Measurements from ENCODE around the gene HLA-C.
A peak's percentile ranks its signal among the peaks of the same experiment; 100 is the strongest.
"Not testable (repeated sequence)": the region's sequence is repeated elsewhere in the genome, so short reads cannot be mapped to it uniquely, and the experiment has no call there.

The HLA-C gene

GRCh38 chr6:31271641-31272357 is at the start of gene HLA-C:
TSS of gene HLA-C (minus strand) at chr6:31272092. CDS start at chr6:31272071, 21 bp downstream.
- peak; percentile 77 to 87 (median 83) for DNase-seq (ENCODE audit: low read depth in 2 of 3, low spot score in 1 of 3)

DNA sequence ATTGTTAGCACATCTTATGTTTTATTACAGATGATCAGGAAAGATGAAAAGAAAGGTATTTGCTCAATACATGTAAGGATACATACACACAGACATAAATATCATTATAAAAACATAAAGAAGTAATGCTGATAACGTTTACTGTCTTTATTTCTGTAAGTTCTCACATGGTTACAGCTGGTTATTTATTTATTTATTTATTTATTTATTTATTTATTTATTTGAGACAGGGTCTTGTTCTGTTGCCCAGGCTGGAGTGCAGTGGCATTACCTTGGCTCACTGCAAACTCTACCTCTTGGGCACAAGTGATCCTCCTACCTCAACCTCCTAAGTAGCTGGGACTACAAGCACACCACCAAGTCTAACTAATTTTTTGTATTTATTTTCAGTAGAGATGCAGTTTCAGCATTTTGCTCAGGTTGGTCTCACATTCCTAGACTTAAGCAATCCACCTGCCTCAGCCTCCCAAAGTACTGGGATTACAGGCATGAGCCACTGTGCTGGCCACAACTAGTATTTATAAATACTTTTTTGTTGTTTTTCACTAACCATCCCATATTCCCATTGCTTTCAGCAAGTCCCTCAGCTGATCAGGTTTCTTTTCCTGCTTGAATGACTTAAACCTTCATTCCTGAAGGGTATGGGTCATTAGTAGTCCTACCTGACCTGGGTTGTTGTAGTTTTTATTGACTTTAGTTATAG is 49.3 kb upstream of the HLA-C start:
- no peak for DNase-seq (ENCODE audit: low read depth in 2 of 3, low spot score in 1 of 3)

- no peak for DNase-seq (ENCODE audit: low read depth in 2 of 3, low spot score in 1 of 3)
Measured at GRCh38 chr6:31317036-31317435, 45.1 kb upstream of the HLA-C start.

GRCh38 chr6:31309641-31310040 is 37.7 kb upstream of the HLA-C start:
- no peak for DNase-seq (ENCODE audit: low read depth in 2 of 3, low spot score in 1 of 3)

DNA sequence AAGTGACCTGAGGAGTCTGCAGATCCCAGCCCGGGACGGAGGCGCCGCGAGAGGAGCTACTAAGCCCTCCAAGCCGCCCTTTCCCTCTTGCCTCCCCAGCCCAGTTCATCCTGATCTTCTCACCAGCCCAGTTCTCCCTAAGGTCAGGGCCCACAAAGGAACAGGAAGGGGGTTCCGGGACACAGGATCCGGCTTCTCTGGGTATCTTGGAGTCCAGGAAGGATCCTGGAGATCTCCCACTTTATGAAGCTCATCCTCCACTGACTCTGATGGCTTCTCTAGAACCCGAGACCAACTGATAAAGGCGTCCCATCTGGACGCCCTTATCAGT is 36.9 kb upstream of the HLA-C start:
- no peak for DNase-seq (ENCODE audit: low read depth in 2 of 3, low spot score in 1 of 3)

- DNase-seq (ENCODE audit: low read depth in 2 of 3, low spot score in 1 of 3) = peak; percentile 45 to 68 (median 47)
Measured at GRCh38 chr6:31308050-31308844, 36.4 kb upstream of the HLA-C start.

GRCh38 chr6:31307669-31308049 is 35.8 kb upstream of the HLA-C start:
- no peak for DNase-seq (ENCODE audit: low read depth in 2 of 3, low spot score in 1 of 3)

- DNase-seq (ENCODE audit: low read depth in 2 of 3, low spot score in 1 of 3) = no peak
Measured at GRCh38 chr6:31305703-31306219, 33.9 kb upstream of the HLA-C start.

DNA sequence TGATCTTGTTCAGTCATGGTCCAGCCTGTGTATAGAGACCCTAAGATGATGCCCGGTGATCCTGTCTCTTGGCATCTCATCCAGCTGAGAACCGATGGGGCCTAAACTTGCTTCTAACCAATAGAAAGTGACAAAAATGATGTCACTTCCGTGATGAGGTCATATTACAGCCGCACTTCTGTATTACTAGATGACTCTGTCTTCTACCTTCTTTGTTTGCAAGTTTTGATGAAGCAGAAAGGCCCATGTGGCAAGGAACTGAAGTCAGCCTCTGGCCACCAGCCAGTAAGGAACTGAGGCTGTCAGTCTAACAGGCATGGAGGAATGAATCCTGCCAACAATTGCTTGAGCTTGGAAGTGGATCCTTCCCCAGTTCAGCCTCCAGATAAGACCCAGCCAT is 32.8 kb upstream of the HLA-C start:
- no peak for DNase-seq (ENCODE audit: low read depth in 2 of 3, low spot score in 1 of 3)

- DNase-seq (ENCODE audit: low read depth in 2 of 3, low spot score in 1 of 3) = no peak
Measured at GRCh38 chr6:31300797-31301196, 28.9 kb upstream of the HLA-C start.

DNA sequence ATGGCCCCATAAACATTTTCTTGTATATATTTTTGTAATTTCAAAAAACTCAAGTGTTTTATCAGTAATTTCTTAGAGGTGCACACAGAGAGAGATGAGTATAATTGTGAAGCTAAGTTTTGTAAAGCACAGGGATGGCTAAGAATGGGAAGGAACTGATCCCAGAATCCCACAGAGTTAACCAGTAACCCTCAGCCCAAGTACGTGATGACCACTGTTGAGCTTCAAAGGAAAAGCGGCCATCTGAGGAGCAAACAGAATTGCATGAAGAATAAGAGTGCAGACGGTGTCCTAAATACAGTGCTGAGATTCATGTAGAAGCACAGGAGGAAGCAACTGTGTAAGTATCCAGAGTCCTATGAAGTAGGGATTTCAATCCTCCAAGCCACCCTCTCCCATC is 28.1 kb upstream of the HLA-C start:
- no peak for DNase-seq (ENCODE audit: low read depth in 2 of 3, low spot score in 1 of 3)

GRCh38 chr6:31299511-31299910 is 27.6 kb upstream of the HLA-C start:
- no peak for DNase-seq (ENCODE audit: low read depth in 2 of 3, low spot score in 1 of 3)

- no peak for DNase-seq (ENCODE audit: low read depth in 2 of 3, low spot score in 1 of 3)
Measured at GRCh38 chr6:31294056-31294455, 22.2 kb upstream of the HLA-C start.

DNA sequence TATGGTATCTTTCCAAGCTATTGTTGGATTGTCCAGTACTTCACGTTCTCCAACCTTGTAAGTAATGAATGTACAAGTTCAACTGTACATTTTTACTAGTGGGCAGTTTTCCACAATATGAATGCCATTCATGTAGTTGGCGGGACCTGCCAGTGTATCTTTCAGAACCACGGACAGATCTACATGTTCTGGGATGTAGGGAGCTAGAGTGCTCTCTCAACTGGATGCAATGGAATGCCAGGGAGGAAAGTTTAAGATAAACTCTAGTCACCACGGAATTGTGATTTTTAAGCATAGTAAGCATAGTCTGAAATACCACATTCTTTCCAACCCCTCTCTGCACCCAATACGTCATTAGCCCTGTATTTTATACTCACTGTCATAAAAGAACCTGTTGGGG is 21.5 kb upstream of the HLA-C start:
- DNase-seq (ENCODE audit: low read depth in 2 of 3, low spot score in 1 of 3) = no peak

- no peak for DNase-seq (ENCODE audit: low read depth in 2 of 3, low spot score in 1 of 3)
Measured at GRCh38 chr6:31289788-31290187, 17.9 kb upstream of the HLA-C start.

GRCh38 chr6:31287619-31288018 is 15.7 kb upstream of the HLA-C start:
- DNase-seq (ENCODE audit: low read depth in 2 of 3, low spot score in 1 of 3) = no peak

DNA sequence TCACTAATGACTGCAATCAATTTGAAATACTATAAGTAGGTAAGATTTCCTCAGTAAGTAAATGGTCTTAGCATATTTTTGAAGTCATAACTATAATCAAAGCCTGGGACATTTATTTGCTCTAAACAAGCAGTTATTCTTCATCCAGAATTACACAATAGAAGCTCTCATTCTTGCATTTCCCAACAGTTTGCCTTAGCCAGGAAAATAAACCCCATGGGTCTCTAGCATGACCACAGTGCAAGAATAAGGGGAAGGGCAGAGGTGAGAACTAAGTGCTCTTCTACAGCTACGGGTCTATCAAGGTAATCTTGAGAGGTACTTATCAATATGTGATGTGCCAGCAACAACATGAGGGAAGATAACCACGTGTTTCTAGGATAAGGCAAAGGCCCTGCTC is 14.1 kb upstream of the HLA-C start:
- no peak for DNase-seq (ENCODE audit: low read depth in 2 of 3, low spot score in 1 of 3)

- DNase-seq (ENCODE audit: low read depth in 2 of 3, low spot score in 1 of 3) = no peak
Measured at GRCh38 chr6:31285486-31285885, 13.6 kb upstream of the HLA-C start.

GRCh38 chr6:31279647-31280046 is 7.8 kb upstream of the HLA-C start:
- not testable (repeated sequence) for DNase-seq (ENCODE audit: low read depth in 2 of 3, low spot score in 1 of 3)

DNA sequence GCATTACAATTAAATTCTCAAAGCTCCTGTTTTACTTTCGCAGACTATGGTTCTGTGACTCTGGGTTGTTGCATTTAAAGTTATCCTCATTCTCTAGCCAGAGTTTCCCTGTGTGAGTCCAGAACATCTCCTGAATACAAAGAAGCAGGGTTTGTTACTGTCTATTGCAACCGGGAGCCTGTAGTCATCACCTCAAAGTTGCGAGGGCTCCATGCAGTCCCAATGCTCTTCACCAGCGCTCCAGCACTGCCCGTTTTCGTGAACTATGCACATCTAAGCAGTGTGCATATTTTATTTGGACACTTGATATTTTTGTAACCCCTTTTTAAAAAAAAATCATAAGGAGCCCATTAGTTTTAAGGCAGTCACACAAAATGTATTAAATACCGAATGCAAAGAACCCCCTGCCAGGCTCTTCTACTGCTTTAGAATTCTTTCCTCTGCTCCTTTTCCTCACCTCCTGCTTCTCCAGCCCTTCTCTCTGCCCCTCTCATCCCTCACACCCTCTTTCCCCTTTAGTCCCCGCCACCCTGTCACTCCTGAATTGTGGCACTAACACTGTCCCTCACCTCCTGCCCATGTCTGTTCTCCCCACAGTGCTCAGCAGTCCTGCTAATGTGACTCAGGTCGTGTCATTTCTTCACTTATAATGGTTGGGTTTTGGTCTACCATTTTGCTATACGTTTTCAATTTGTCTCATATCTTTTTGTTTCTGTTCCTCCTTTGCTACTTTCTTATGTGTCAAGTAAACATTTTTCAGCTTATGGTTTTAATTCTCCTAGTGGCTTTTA is 1.1 kb upstream of the HLA-C start:
- DNase-seq (ENCODE audit: low read depth in 2 of 3, low spot score in 1 of 3) = peak in 1 of 3 donors; percentile 24

GRCh38 chr6:31272436-31272835 is 544 bp upstream of the HLA-C start:
- no peak for DNase-seq (ENCODE audit: low read depth in 2 of 3, low spot score in 1 of 3)

Measured in stimulated activated CD4-positive, alpha-beta T cell treated with anti-CD3 and anti-CD28 coated beads, Interleukin-12 subunit alpha, Interleukin-12 subunit beta, amount 100 ng/mL, for 48 hours (primary cell).